ENCODE measurements around the gene TRIM13. TPM values are rescaled to one million over a fixed set of nuclear protein-coding genes. Genes with fewer than 3 reads are reported as not detected.

TRIM13 gene
- total and polyA plus RNA-seq, 2 donors (not counting 1 experiment from before 2014, with no cell fraction given) = 28.9 to 45.9 TPM

- no CpG with 5 or more reads among the region's 2 CpGs for WGBS (ENCODE audit: insufficient coverage)
- peaks cover 7 to 8% of the 10 kb centered on the region in 2 experiments for H3K36me3 ChIP-seq (replicated peaks in 1 of 2; ENCODE audit: control extremely low read depth in 1 of 2, control insufficient read depth in 1 of 2, extremely low read depth in 1 of 2, insufficient read depth in 2 of 2, low read length in 1 of 2)
- H3K4me1 ChIP-seq (ENCODE audit: control insufficient read depth in 2 of 2, insufficient read depth in 2 of 2, low read length in 2 of 2) = peaks cover 10 to 11% of the 10 kb centered on the region in 2 donors
- no peaks in the 10 kb centered on the region for H3K9me3 ChIP-seq (ENCODE audit: control extremely low read depth in 1 of 3, control insufficient read depth in 2 of 3, insufficient read depth in 1 of 3, low read length in 2 of 3)
- Mint-ChIP-seq H3K27ac (no peak overlapping the region), H3K9me3 (ENCODE audit: insufficient read depth) (no peaks in the 10 kb centered on the region), H3K4me3 (no peak overlapping the region), H3K27me3 (no peaks in the 10 kb centered on the region), H3K4me1 (peaks cover 18% of the 10 kb centered on the region)
- H3K9ac ChIP-seq (ENCODE audit: low read length) = no peak overlapping the region
- no peak overlapping the region for H2AFZ ChIP-seq (ENCODE audit: insufficient read depth, low read depth, low read length, poor library complexity, severe bottlenecking)
- peaks cover 21% of the 10 kb centered on the region for H3K79me2 ChIP-seq (ENCODE audit: control insufficient read depth, insufficient read depth, low read length)
- DNase-seq = peak; percentile 58
- intact Hi-C loops (cut with micrococcal nuclease) = no loop called here
- peak; percentile 81 for ATAC-seq (ENCODE audit: low read depth)
- H3K4me2 ChIP-seq (replicated peaks; ENCODE audit: low read depth, low read length, poor library complexity, severe bottlenecking) = peak overlapping the region; percentile 22
- H3K27me3 ChIP-seq (replicated peaks in 1 of 4; ENCODE audit: control extremely low read depth in 1 of 4, control insufficient read depth in 3 of 4, insufficient read depth in 4 of 4, low read length in 3 of 4) = no peaks in the 10 kb centered on the region
- no peaks in the 10 kb centered on the region for H4K20me1 ChIP-seq (ENCODE audit: control insufficient read depth, insufficient read depth, low read length, poor library complexity, severe bottlenecking)
- TF ChIP-seq EZH2 (IDR thresholded peaks at IDR 0.05; ENCODE audit: borderline replicate concordance, insufficient read depth, low read depth, low read length, poor library complexity, severe bottlenecking) (no peak), CTCF (IDR thresholded peaks at IDR 0.05) (no peak)
- peak overlapping the region in 1 of 2 donors; percentile 21 for H3K27ac ChIP-seq (ENCODE audit: low read length in 2 of 2)
- ChIA-PET CTCF (interaction anchor here (0.5 kb wide), 1 partner anchor 467 kb away, joined by 3 read pairs; no protein-coding TSS in a partner anchor), POLR2A (no interaction called here)
- H3K4me3 ChIP-seq (ENCODE audit: control extremely low read depth in 1 of 5, extremely low read depth in 1 of 5, insufficient read depth in 1 of 5, low read depth in 2 of 5, low read length in 4 of 5) = no peak overlapping the region
Measured at GRCh38 chr13:50026788-50027473, 30.1 kb downstream of the TRIM13 start.

- H4K20me1 ChIP-seq (ENCODE audit: control insufficient read depth, insufficient read depth, low read length, poor library complexity, severe bottlenecking) = no peaks in the 10 kb centered on the region
- peaks cover 10 to 17% of the 10 kb centered on the region in 2 donors for H3K4me1 ChIP-seq (ENCODE audit: control insufficient read depth in 2 of 2, insufficient read depth in 2 of 2, low read length in 2 of 2)
- no peak overlapping the region for H3K27ac Mint-ChIP-seq
- ATAC-seq (ENCODE audit: low read depth) (no peak), DNase-seq (no peak)
- peaks cover 0 to 2% of the 10 kb centered on the region in 2 experiments for H3K36me3 ChIP-seq (replicated peaks in 1 of 2; ENCODE audit: control extremely low read depth in 1 of 2, control insufficient read depth in 1 of 2, extremely low read depth in 1 of 2, insufficient read depth in 2 of 2, low read length in 1 of 2)
- H3K79me2 ChIP-seq (ENCODE audit: control insufficient read depth, insufficient read depth, low read length) = no peaks in the 10 kb centered on the region
- no peaks in the 10 kb centered on the region for H3K27me3 Mint-ChIP-seq
- H3K9ac ChIP-seq (ENCODE audit: low read length) = no peak overlapping the region
- H3K4me1 Mint-ChIP-seq = peaks cover 28% of the 10 kb centered on the region
- TF ChIP-seq EZH2 (IDR thresholded peaks at IDR 0.05; ENCODE audit: borderline replicate concordance, insufficient read depth, low read depth, low read length, poor library complexity, severe bottlenecking) = no peak
- TF ChIP-seq CTCF (IDR thresholded peaks at IDR 0.05) = no peak
- H3K9me3 ChIP-seq (ENCODE audit: control extremely low read depth in 1 of 3, control insufficient read depth in 2 of 3, insufficient read depth in 1 of 3, low read length in 2 of 3) = no peaks in the 10 kb centered on the region
- POLR2A ChIA-PET = no interaction called here
- no peaks in the 10 kb centered on the region for H3K27me3 ChIP-seq (replicated peaks in 1 of 4; ENCODE audit: control extremely low read depth in 1 of 4, control insufficient read depth in 3 of 4, insufficient read depth in 4 of 4, low read length in 3 of 4)
- H3K9me3 Mint-ChIP-seq (ENCODE audit: insufficient read depth) = no peaks in the 10 kb centered on the region
- H3K4me3 Mint-ChIP-seq = no peak overlapping the region
- no peak overlapping the region for H3K4me3 ChIP-seq (ENCODE audit: control extremely low read depth in 1 of 5, extremely low read depth in 1 of 5, insufficient read depth in 1 of 5, low read depth in 2 of 5, low read length in 4 of 5)
- no peak overlapping the region for H3K4me2 ChIP-seq (replicated peaks; ENCODE audit: low read depth, low read length, poor library complexity, severe bottlenecking)
- no peak overlapping the region for H2AFZ ChIP-seq (ENCODE audit: insufficient read depth, low read depth, low read length, poor library complexity, severe bottlenecking)
- CTCF ChIA-PET = no interaction called here
- intact Hi-C loops (cut with micrococcal nuclease) = no loop called here
- WGBS (ENCODE audit: insufficient coverage) = 100% methylated on average over 1 of the region's 3 CpGs
- H3K27ac ChIP-seq (ENCODE audit: low read length in 2 of 2) = no peak overlapping the region
Measured at GRCh38 chr13:50030315-50030714, 33.5 kb downstream of the TRIM13 start.
